Measurements from ENCODE around the gene UPB1.
"Not testable (repeated sequence)": the region's sequence is repeated elsewhere in the genome, so short reads cannot be mapped to it uniquely, and the experiment has no call there.

Gene UPB1

DNA sequence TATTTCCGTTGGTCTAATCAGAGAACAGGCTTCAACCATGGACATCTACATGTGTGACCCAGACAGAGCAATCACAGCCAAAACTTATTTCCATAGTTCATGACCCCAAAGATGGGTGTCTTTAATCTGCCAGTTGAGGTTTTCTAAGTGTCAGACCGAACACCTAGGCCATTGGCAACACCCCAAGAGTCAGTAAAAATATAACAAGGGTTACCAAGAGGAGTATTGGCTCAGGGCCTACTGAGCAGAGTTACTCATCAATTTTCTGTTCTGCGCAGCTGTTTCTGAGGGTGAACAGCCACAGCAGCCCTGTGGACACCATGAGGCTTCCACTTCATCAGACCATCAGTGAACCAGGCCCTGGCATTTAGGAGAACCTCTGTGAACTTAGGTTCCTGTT is 41.0 kb downstream of the UPB1 start:
- no peak for DNase-seq

DNA sequence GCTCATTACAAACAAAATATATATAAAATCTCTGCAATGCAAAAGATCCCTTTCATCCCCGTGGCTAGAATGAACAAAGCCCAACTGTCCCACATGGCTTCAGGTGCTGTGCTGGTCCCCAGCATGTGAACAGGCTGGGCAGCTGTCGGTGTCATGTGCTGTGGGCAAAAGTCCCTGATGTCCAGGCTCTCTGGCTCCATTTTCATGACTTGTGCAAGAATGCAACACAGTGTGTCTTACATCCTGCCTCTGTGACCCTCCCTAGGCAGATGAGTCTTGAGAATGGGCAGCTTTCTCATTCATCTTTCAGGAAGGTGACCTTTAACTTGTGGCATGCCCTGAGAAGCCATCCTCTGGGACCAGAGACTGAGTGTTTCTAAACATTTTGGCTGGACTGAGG is 45.3 kb downstream of the UPB1 start:
- no peak for DNase-seq

DNA sequence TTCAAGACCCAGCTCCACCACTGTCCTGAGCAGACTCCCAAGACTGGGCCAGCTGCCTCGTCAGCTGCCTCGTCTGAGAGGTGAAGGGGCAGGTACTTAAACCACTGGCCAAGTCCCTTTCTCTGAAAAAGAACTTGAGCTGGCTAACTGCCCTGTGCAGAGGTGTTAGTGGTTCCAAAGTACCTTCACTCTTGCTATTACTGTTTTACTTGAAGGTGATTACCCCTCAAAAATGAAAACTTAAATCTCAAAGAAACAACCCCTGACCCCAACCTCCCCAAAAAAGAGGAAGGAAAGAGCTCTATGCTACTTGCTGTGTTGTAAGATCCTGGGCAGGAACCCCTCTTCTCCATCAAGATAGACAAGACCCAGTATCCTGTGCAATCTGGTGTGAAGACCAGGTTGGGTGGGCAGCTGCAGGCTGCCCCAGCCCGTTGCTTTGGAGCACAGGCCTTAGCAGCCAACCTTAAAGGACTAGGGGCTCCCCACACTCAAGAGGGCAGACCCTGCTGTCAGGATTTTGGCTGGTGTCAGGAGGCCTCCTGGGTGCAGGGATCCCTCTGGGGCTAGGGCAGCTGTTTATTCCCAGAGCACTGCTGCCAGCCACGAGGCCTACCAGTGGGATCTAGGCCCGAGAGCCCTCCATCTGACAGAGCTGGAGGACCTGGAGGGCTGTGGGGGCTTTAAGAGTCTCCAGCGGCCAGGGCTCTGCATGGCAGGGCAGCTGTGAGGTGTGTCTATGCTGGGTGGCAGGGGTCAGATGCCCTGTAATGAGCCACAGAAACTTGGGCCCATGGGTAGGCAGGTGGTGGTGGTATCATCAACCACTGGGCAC is 46.8 kb downstream of the UPB1 start:
- no peak for DNase-seq

DNA sequence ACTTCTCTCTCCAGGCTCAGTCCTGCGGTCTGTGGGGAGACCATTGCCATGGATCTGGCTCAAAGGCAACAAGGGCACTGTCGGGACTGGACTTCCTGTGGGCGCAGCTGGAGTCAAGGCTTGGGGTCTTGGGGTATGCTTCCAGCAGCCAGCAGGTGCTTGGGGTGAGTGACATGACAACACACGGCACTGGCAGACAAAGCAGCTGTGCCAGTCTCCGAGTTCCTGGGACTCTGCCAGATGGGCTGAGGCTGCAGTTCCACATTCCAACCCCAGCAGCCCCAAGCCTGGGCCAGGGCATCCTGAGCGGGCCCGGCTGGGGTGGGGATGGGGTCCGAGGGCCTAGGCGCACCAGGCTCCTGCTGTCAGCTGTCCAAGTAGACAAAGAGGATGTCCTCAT is 47.5 kb downstream of the UPB1 start:
- DNase-seq: no peak

DNA sequence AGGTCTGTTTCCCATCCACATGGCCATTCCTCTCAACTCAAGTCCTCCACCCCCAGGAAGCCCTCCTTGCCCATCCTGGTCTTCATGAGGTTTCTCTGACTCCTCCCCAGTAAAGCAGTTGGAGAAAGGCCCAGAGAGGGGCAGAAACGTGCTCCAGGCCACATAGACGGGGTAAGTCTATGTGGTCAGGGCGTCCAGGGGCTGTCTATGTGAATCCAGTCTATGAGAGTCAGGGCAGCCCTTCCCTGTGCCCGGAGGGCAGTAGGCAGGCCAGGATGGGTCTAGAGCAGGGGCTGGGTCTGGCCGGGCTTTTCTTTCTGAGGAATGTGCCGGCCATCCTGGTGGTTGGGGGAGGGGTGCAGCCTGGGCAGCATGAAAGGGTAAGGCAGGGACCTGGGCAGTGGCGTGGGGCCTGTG is 48.1 kb downstream of the UPB1 start:
- DNase-seq: no peak

DNA sequence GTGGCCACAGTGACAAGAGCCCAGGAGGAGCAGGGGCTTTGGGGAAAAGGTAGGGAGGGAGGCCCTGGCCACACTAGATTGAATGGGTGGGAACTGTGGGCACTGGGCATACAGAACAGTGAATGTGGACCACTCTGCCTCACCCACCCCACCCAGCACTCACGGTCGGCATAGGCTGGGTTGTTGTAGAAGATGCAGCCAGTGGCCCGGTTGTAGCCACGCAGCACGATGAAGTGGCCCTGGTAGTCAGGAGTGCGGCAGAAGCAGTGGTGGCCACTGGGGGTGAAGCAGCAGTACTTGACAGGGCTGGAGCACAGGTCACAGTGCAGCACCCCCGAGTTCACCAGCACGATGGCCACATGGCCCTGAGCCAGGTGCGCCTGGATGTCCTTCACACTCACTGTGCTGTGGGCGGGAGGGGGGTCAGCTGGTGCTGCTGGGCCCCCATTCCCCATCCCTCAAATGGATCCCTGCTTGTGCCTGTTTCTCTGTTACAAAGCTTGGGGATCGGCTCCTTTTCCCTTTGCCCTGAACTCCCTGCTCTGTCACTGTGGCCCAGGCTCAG is 48.6 kb downstream of the UPB1 start:
- DNase-seq: no peak

DNA sequence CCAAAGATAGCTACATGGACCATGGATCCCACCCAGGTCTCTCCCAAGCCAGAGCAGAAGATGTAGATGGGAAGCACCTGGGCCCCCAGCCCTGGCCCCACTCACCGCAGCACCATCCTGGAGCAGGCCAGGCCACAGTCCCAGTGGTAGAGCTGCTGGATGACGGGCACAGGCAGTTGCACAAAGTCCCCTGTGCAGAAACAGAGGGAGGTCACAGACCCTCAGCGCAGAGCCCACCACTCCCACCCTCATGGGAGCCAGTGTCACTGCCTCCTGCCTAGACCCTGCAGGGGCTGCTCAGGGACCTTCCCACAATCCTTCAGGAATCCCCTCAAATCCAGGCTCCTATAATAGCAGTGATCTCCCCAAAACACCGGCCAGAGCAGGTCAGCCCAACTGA is 53.7 kb downstream of the UPB1 start:
- no peak for DNase-seq

DNA sequence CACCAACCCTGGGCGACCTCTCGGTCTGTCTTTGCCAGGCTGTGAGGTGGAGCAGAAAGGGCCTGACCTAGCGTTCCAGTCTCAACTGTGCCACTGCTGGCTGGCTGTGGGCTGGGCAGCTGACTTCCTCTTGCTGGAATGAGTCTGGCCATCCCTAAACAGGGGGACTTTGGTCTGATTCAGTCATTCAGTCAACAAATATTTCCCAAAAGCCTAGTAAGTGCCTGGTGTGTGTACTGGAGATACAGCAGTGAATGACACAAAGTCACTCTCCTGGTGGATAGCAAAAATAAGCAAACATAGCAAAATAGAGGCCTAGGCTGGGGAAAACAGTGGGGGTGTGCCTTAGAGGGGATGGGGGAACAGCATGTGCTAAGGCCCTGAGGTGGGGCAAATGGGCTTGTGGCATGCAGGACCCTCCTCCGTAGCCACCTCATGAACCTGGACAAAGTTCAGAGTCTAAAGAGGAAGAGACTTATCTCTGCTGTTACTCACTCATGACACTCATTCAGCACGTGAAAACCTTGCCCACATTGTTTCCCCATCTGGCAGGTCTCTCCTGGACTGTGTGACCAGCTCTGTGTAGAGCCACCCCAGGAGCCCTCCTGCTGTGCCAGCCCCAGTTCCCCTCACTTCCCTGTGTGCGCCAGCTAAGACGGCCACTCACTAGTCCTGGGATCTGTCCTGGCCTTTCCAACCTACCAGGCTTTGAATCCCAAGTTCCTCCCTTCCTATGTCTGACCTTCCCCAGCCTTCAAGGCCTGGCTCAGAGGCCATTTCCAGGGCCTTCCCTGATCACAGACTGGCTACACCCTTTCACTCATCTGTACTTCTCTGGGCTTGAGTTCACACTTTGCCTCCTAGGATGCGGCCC is 55.1 kb downstream of the UPB1 start:
- no peak for DNase-seq

DNA sequence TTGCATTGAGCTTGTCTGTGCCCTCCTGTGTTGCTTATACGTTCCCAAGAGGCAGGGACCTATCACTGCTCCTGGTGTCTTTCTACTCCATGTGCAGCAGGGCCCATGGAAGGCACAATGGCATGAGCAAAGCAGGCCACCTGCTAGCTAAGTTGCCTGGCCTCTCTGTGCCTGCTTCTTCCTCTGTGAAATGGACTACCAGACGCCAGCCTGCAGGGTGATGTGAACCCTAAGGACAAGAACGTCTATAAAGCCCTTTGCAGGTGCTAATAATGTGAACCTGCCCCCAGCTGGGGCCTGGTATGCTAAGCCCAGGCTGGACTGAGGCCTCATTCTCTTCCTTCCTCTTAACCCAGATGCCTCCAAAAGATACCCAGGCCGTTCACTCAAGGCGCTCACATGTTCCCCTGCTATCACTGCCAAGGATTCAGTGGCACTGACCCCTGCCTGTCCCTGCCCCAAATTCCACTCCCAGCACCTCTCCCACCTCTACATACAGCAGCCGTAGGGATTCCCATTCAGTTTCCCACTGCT is 55.8 kb downstream of the UPB1 start:
- no peak for DNase-seq

DNA sequence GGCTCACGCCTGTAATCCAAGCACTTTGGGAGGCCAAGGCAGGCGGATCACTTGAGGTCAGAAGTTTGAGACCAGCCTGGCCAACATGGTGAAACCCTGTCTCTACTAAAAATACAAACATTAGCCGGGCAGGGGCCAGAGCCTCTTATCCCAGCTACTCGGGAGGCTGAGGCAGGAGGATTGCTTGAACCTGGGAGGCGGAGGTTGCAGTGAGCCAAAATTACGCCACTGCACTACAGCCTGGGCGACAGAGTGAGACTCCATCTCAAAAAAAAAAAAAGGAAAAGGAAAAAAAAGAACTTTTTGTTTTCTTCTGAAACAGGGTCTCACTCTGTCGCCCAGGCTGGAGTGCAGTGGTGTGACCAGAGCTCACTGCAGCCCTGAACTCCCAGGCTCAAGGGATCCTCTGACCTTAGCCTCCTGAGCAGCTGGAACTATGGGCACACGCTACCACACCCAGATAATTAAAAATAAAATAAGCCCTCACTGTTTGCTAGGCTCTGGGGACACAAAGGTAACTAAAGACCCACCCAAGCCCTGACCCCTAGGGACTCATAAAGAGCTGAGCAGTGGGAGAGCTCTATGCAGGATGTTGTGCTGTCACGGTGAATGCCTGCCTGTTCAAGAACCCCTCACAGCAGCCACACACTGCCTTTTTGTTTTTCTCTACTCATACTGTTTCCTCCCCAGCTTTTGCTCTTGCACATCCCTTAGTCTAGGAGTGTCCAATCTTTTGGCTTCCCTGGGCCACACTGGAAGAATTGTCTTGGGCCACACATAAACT is 57.6 kb downstream of the UPB1 start:
- not testable (repeated sequence) for DNase-seq

DNA sequence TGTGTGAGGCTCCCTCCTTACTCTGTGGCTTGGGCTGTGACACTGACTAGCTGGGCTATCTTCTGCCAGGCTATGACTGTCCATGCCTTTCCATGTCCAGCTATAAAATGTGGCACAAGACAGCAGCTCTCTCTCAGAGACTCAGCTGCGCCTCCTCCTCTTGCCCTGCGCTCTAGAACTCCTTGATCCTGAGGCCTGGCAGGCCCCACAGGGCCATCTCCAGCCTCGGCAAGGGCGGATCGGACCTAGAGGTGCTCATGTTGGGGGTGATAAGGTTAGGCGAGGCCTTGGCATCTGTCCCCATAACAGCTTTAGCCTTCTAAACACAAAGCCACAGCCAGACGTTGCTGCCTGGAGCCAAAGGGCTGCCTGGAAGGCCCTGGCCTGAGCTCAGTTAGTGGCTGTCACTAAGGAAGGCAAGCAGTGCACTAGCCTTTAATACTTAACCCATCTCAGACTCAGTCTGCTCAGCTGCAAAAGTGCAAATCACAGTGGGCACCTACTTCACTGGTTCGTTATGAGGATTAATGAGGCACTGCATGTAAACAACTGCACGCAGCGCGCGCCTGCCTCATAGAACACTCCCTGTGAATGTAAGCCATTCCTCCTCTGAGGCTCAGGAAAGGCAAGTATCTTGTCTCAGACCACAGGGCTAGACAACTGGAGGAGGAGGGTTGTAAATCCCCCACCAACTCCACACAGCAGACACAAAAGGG is 58.6 kb downstream of the UPB1 start:
- peak in 1 of 2 experiments; percentile 7 for DNase-seq

DNA sequence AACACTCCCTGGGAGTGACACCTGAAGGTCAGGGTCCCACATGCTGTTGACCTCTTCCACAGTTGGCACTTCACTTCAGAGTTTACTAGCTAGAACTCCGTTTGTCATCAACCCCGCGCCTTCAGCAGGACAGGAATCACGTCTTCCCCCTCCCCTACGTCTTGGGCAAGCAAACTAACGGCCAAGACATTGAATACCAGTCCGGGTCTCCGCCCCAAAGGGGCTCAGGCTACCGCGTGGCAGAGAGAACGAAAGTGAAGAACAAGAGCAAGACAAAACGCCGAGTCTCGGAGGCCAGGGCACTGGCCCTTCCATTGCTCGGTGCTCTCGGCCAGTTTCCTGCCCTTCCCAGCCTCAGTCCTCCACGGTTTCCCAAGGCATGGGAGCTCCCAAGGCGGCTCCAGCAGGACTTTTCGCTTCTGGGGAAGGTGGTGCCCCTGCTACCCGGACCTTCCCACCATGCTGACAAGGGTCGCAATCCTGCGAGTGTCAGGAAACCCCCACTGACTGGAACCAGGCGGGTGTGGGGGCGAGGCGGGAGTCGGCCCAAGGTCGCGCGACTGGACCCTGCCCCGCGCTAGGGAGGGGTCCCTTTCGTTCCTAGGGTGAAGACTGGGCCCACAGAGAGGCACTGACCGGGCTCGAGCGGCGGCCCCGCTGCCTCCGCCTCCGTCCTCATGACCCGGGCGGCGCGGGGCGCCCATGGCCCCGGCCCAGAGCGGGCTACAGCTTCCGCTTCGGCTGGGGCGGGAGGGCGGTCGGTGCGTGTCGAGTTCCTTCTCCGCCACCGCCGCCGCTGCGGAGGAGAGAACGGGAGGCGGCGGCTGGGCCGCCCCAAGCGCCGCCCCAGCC is 59.4 kb downstream of the UPB1 start, which contains the start of gene GUCD1:
Gene GUCD1, minus strand, starts transcription at position 826 of the 852 bp plus-strand sequence. Its CDS starts 147 bp downstream, at position 679.
- peak; percentile 28 to 41 for DNase-seq

DNA sequence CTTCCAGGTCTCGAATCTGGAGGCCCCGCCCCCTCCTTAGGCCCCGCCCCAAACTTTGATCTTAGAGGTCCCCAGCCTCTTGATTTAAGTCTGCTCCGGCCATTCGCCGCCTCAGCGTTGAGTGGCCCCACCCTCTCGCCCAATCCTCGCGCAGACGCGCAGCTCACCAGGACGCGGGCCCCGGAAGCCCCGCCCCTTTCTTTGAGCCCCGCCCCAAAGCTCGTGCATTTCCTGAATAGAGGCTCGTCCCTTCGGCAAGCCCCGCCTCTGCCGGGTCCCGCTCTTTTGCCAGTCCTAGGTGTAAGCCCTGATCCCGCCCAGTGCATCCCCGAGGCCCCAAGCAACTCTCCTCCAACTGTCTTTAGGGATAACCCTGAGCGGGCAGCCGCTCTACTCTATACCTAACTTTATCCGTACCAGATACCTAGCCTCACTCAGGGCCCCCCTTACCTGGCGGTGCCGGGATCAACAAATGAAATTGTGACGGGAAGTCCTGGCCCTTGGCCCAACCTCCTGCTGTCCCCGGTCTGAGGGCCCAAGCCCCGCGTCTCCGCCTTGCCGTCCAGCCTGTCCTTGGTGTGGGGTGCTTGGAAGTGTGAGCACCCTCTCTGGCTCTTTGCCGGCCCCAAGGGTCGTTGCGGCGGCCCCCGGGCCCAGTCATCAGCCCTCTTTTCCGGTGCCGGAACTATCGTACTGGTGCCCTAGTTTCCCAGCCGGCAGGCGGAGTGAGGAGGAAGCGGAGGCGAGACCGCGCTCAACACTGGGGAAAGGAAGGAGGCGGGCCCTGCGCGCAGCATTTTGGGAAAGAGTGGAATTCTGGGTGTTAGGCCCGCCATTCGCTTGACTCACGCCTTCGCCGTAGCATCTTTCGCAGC is 60.3 kb downstream of the UPB1 start, which contains the start of gene SNRPD3:
Gene SNRPD3, plus strand, starts transcription at position 835 of the 875 bp plus-strand sequence. CDS start 1,676 bp downstream, outside the sequence.
- peak; percentile 100 for DNase-seq

DNA sequence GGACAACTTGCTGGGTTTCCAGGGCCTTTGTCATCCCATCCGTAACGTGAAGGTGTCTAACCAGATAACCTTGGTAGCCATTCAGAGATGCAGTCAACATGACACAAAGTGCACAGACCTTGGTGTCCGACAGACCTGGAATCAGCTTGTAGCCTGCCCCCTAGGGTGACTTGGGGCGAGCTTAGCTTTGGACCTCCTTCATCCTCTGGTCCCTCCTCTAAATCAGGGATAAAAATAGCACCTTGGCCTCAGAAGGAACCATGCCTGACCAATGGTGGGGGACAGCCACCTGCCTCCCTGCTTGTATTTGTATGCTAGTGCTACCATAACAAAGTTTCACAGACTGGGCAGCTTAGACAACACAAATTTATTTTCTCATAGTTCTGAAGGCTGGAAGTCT is 64.3 kb downstream of the UPB1 start:
- no peak for DNase-seq

DNA sequence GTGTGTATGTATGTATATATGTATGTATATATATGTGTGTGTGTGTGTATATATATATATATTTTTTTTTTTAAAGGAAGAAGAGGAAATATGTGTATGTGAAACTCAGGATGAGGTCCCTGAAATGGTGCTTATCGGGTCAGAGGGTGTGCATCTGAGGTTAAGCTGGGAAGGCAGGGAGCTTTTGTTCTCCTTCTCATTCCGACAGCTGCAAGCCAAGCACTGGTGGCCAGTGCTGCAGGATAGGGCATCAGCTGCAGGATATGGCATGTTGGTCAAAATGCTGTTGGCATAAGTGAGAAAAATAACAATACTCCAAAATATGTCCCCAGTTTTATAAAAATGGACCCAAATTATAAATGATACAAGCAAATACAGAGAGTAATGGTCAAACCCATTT is 68.1 kb downstream of the UPB1 start:
- DNase-seq: no peak

DNA sequence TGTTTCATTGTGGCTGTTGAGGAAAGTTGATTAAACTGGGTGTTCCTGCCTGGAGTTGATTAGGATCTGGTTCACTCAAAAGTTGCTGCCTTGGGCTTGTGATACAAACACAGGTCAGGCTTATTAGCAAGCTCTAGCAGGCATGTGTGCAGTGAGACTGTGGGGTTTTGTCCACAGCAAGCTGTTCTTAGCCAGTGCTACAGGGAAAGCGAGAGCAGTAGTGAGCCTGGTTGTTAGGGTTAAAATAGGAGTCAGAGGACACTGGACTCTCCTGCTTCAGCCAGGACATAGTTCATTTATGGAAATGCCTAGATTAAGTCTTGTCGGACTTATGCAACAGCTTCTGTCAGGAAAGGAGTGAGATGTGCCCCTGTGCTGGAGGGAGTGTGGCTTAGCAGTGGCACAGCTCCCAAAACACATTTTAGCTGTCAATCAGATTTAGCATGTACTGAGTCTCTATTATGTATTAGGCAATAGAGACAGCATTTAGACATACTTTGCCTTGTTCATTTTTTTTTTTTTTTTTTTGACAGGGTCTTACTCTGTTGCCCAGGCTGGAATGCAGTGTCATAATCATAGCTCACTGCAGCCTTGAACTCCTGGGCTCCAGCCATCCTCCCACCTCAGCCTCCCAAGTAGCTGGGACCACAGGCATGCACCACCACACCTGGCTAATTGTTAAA is 69.4 kb downstream of the UPB1 start:
- DNase-seq: no peak

DNA sequence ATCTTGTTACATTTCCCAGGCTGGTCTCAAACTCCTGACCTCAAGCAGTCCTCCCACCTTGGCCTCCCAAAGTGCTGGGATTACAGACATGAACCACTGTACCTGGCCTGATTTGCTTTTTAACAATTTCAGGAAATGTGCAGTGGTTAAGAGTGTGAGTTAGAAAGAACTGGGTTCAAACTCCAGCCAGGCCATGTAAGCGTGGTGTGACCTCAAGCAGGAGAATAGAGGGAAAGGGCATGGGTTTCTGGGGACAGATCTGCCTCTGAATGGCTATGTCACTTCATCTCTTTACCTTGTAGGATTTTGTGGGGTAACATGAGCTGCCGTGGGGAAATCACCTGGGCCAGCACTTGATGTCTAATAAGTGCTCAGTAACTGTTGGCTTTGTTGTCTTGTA is 69.9 kb downstream of the UPB1 start:
- no peak for DNase-seq

DNA sequence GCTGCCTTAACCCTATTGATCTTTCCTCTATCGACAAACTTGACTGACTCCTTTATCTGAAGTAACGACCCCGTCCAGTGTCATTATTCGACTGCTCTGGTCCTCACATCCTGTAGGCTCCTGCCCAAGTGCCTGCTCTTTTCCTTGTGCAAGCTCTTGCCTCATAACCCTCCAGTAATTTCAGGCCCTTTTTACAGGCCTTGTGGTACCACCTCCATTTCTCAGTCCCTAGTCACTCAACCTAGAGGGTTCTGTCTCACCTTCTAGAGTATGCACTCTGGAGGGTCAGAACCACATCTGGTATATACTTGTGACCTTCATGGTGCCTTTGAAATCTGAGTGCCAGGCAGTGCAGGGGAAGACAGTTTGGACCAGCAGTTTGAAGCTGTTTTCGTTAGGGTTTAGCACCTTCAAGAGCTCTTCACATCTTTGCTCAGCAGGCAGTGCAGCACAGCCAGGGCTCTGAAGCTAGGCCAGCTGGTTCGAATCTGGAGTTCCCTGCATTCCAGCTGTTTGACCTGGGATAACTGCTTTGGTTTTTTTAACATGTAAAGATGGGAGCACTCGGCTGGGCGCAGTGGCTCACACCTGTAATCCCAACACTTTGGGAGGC is 71.9 kb downstream of the UPB1 start:
- no peak for DNase-seq

DNA sequence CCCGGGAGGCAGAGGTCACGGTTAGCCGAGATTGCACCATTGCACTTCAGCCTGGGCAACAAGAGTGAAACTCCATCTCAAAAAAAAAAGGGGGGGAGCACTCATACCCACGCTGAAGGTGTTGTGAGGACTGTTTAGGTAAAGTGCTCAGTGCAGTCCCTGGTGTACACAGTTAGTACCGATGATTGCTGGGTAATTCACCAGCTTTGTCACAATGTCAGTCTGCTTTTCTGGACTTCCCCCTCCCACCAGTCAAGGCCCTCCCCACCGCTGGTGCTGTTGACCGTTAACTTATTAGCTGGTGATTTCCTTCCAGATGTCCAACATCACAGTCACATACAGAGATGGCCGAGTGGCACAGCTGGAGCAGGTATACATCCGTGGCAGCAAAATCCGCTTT is 72.5 kb downstream of the UPB1 start:
- DNase-seq: no peak

All from activated CD4-positive, alpha-beta T cell treated with anti-CD3 and anti-CD28 coated beads, Interleukin-2, amount 50 U/mL, for 48 hours (primary cell).